ENCODE measurements around the gene UBC.

UBC gene

DNA sequence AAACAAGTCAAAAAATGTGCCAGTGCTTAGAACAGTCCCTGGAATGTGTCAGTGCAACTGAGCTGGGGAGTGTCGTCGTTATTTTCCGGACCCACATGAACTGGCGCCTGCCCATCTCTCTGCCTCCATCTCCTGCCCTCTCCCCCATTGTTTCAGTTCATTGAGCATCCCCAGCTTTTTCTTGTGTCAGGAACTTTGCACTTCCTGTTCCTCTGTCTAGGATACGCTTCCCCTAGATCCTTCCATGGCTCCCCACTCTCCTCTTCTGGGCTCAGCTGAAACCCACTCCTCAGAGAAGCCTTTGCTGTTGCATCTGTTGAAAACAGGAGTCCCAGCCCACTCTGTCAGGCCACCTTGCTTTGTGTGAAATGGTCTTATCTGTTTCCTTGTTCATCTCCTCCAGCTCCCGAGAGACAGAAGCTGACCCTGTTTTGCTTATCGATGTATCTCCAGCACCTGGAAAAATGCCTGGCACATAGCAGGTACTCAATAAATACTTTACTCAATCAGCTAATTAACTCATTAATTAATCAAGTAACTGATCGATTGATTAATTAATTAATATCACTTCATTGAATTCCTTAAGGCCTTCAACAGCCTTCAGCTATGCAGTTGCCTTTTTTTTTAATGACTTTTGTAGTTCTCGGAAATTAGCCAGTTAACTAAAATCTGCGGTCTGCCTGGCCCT, 48.1 kb downstream of the UBC start:
- no peak for DNase-seq (ENCODE audit: extremely low read depth in 1 of 2, low read depth in 1 of 2)

DNA sequence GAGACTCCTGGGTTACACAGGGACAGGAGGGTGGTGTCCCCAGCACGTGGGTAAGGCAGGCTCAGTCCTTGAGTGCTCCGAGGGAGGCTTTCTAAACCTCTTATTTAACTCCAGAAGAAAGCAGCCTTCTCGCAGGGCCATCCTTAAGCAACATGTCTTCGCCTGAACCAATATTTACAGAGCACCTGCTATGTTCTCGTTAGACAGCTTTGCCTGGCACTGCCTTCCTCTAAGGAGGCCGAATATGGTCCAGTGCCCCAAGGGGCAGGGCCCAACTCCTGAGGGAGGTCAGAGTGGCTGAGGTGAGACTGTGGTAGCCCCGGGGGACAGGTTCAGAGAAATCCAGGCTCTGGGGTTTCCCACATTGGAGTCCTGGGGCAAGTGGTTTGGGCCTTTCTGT, 48.7 kb downstream of the UBC start:
- no peak for DNase-seq (ENCODE audit: extremely low read depth in 1 of 2, low read depth in 1 of 2)

DNA sequence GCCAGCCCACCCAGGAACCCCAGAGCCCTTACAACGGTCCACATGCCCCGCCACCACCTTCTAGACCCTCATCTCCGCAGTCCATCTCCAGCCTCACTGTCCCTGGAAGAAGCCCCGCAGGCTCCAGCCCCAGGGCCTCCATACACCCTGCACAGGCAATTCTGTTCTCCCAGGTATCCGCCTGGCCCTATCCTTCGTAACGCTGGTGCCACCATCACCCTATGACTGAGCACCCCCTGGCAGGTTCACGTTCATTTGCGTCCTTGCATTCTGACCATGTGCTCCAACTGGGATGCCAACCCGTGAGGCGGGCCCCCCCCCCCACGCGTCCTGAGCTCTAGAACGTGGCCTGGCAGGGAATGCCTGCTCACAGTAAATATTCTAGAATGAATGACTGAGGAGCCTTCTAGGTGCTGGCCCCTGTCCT, 50.1 kb downstream of the UBC start:
- no peak for DNase-seq (ENCODE audit: extremely low read depth in 1 of 2, low read depth in 1 of 2)

DNA sequence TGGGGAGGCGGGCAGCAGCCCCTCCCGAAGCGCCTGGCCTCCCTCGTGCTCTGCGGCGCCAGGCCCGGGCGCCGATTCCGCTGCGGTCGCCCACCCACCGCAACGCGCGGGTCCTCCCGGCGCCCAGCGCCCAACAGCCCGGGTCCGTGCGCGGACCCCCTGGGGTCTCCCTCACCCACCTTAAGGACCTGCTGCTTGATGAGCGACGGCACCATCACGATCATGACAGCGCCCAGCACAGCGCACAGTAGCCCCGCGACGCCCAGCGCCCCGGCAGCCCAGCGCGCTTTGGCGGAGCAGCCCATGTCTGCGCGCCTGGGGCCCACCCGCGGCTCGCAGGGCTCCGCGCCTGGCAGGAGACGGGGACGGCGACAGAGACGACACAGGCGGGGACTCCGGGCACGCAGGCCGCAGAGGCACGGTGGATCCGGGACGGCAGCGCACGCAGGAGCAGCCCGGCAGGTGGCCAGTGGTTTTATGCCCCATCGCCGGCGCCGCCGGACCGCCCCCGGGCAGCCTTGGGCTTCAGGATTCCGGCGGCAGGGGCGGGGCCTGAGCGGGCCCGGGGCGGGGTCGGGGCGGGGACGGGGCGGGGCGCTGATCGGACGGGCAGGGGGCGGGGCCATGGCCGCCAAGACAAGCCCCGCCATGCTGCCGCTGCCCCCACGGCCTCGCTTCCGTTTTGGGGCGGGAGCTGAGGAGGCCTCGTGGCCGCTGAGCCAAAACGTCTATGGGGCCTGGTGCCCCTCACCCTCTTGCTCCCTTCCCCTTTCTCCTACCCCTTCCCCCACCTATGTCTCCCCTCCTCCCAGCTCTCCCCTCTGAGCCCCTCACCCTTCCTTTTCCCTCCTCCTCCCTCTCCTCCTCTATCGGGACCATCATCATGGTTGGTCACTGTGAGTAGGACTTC, 50.8 kb downstream of the UBC start, which contains the start of gene SCARB1:
SCARB1 (minus strand) TSS at position 449 of the 910 bp plus-strand sequence; CDS start at position 305, 144 bp downstream.
- DNase-seq (ENCODE audit: extremely low read depth in 1 of 2, low read depth in 1 of 2) = peak; percentile 63 to 64

DNA sequence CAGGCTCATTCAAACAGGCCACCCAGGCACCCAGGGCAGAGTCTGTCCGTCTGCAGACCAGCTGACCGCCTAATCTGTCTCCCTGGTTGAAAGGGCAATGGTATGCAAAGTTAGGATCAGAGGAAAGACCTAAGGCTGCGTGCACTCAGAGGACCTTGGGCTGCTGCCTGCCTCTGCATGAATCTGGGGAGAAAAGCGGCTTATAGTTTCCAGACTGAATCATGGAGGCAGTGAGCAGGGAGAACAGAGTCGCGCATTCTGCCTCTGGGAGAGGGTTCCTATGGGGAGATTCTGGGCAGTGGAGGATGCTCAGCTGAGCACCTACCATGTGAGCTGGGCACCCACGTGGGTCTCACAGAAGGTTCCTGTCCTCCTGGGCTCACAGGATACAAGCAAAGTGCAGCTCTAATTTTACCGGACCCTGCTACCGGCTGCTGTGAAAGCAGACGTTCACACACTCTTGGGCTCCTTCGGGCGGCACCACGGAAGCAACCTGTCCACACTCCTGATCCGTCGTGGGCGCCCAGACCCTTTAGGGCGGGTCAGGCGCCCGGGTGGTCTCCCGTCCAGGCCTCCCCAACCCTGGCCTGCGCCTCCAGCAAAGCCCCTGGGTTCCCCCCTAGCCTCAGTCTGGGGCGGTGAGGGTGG, 51.6 kb downstream of the UBC start:
- DNase-seq (ENCODE audit: extremely low read depth in 1 of 2, low read depth in 1 of 2) = no peak

DNA sequence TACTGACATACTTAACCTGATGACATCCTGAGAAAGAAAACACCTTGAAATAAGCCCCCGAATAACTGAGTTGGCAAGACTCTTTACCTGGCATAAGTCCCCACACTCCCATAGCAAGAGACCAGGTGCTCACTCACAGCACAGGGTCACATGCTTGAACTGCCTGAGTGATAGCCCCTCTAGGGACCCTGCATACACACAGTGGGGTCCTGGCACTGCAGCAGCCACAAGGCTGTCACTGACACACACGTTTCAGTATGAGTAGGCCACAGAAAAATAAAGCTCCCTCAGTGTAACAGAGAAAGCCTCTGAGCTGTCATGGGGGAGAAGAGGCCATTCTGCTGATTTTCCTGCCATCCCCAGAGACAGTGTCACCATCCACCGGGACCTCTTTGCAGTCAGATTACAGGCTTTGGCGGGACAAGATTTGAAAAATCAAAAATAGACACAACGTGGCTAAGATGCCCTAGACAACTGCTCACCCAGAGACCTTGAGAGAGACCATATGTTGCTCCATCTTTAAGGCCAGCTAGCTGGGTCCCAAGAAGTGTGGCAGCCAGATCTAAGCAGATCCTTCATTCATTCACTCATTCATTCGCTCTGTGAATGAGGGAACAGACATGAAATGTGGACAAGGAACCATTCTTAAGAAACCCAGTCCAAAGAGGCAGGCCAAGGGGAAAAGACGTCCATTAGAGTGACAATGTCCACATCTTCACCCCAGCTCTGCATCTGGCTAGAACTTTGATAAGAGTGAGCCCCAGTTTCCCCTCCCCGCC, 52.4 kb downstream of the UBC start:
- DNase-seq (ENCODE audit: extremely low read depth in 1 of 2, low read depth in 1 of 2) = no peak
